ENCODE data around the gene FURIN. TPM values are rescaled to one million over a fixed set of nuclear protein-coding genes. Genes with fewer than 3 reads are reported as not detected.

The FURIN gene
- polyA plus RNA-seq, 2 of the 4 experiments (the other 2 are of a cell fraction): 16.8 to 33.3 TPM

DNA sequence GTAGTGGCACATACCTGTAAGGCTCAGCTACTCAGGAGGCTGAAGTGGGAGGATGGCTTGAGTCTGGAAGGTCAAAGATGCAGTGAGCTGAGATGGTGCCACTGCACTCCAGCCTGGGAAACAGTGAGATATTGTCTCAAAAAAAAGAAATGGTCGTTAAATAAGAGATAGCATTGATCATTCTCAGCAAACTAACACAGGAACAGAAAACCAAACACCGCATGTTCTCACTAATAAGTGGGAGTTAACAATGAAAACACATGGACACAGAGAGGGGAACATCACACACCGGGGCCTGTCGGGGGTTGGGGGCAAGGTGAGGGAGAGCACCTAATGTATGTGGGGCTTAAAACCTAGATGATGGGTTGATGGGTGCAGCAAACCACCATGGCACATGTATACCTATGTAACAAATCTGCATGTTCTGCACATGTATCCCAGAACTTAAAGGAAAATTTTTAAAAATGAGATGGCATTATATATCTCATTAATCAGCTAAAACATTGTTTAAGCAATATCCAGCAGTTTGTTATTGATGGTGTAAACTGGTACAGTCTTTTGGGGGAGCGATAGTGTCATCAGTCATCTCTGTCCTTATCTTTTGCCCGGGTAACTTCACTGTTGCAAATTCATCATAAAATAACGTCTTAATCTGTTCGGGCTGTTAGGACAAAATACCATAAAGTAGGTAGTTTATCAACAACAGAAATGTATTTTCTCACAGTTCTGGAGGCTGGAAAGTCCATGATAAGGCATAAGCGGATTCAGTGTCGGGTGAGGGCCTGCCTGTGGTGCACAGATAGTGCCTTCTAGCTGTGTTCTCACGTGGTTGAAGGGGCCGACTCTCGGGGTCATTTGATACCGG is 33.0 kb downstream of the FURIN start:
- ChIA-PET POLR2A (interaction anchor here (0.6 to 2.2 kb wide), 4 partner anchors 31 to 370 kb away, joined by 3 to 14 read pairs (median 6); partner anchors contain the start of gene HDDC3), CTCF (interaction anchor here (0.6 to 16.8 kb wide), 19 partner anchors 8 to 518 kb away, joined by 3 to 326 read pairs (median 6); partner anchors contain the start of genes FES, HDDC3 and UNC45A)
- Histone ChIP-seq H3K27ac (peak overlapping the region; percentile 88), H3K4me1 (peaks cover 14% of the 10 kb centered on the region), H3K9me3 (no peaks in the 10 kb centered on the region), H3K4me3 (peak overlapping the region; percentile 81; the same call in 2 of the 3 replicates), H3K4me2 (peak overlapping the region; percentile 99)
- DNase-seq (ENCODE audit: low read depth in 1 of 2, low spot score in 1 of 2): no peak
- FAIRE-seq: no peak
- TF ChIP-seq, protein P1, sequence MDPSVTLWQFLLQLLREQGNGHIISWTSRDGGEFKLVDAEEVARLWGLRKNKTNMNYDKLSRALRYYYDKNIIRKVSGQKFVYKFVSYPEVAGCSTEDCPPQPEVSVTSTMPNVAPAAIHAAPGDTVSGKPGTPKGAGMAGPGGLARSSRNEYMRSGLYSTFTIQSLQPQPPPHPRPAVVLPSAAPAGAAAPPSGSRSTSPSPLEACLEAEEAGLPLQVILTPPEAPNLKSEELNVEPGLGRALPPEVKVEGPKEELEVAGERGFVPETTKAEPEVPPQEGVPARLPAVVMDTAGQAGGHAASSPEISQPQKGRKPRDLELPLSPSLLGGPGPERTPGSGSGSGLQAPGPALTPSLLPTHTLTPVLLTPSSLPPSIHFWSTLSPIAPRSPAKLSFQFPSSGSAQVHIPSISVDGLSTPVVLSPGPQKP (IDR thresholded peaks at IDR 0.05; ENCODE audit: low read depth, low read length): no peak
- TF ChIP-seq KDM5A (IDR thresholded peaks at IDR 0.05) (no peak), MAFK (IDR thresholded peaks at IDR 0.05; ENCODE audit: partially characterized antibody) (no peak), HOXA7 (CRISPR knock-in tag; IDR thresholded peaks at IDR 0.05) (no peak), SMC3 (IDR thresholded peaks at IDR 0.05) (no peak), MYC (IDR thresholded peaks at IDR 0.05; ENCODE audit: borderline replicate concordance, low read length) (no peak), JUNB (IDR thresholded peaks at IDR 0.05) (no peak), FOXS1 (CRISPR knock-in tag; IDR thresholded peaks at IDR 0.05) (no peak), RFX5 (IDR thresholded peaks at IDR 0.05) (no peak), EHF (CRISPR knock-in tag; IDR thresholded peaks at IDR 0.05) (no peak), ZSCAN20 (CRISPR knock-in tag; IDR thresholded peaks at IDR 0.05) (no peak), MAZ (IDR thresholded peaks at IDR 0.05; ENCODE audit: borderline replicate concordance, low read depth, low read length) (no peak), PHF8 (IDR thresholded peaks at IDR 0.05; ENCODE audit: borderline replicate concordance, low read depth) (no peak), ZFP36 (IDR thresholded peaks at IDR 0.05; ENCODE audit: borderline replicate concordance, partially characterized antibody) (no peak), EHMT2 (IDR thresholded peaks at IDR 0.05; ENCODE audit: low read depth) (no peak)
- TF ChIP-seq, protein P2, sequence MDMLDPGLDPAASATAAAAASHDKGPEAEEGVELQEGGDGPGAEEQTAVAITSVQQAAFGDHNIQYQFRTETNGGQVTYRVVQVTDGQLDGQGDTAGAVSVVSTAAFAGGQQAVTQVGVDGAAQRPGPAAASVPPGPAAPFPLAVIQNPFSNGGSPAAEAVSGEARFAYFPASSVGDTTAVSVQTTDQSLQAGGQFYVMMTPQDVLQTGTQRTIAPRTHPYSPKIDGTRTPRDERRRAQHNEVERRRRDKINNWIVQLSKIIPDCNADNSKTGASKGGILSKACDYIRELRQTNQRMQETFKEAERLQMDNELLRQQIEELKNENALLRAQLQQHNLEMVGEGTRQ (IDR thresholded peaks at IDR 0.05): no peak
- TF ChIP-seq, protein P3, sequence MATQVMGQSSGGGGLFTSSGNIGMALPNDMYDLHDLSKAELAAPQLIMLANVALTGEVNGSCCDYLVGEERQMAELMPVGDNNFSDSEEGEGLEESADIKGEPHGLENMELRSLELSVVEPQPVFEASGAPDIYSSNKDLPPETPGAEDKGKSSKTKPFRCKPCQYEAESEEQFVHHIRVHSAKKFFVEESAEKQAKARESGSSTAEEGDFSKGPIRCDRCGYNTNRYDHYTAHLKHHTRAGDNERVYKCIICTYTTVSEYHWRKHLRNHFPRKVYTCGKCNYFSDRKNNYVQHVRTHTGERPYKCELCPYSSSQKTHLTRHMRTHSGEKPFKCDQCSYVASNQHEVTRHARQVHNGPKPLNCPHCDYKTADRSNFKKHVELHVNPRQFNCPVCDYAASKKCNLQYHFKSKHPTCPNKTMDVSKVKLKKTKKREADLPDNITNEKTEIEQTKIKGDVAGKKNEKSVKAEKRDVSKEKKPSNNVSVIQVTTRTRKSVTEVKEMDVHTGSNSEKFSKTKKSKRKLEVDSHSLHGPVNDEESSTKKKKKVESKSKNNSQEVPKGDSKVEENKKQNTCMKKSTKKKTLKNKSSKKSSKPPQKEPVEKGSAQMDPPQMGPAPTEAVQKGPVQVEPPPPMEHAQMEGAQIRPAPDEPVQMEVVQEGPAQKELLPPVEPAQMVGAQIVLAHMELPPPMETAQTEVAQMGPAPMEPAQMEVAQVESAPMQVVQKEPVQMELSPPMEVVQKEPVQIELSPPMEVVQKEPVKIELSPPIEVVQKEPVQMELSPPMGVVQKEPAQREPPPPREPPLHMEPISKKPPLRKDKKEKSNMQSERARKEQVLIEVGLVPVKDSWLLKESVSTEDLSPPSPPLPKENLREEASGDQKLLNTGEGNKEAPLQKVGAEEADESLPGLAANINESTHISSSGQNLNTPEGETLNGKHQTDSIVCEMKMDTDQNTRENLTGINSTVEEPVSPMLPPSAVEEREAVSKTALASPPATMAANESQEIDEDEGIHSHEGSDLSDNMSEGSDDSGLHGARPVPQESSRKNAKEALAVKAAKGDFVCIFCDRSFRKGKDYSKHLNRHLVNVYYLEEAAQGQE (IDR thresholded peaks at IDR 0.05): no peak
- TF ChIP-seq, protein P4, sequence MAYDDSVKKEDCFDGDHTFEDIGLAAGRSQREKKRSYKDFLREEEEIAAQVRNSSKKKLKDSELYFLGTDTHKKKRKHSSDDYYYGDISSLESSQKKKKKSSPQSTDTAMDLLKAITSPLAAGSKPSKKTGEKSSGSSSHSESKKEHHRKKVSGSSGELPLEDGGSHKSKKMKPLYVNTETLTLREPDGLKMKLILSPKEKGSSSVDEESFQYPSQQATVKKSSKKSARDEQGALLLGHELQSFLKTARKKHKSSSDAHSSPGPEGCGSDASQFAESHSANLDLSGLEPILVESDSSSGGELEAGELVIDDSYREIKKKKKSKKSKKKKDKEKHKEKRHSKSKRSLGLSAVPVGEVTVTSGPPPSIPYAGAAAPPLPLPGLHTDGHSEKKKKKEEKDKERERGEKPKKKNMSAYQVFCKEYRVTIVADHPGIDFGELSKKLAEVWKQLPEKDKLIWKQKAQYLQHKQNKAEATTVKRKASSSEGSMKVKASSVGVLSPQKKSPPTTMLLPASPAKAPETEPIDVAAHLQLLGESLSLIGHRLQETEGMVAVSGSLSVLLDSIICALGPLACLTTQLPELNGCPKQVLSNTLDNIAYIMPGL (CRISPR knock-in tag; IDR thresholded peaks at IDR 0.05; ENCODE audit: borderline replicate concordance): no peak
- ATAC-seq: peak in 1 of 2 experiments; percentile 3; a peak in 2 of 6 replicates
- WGBS (ENCODE audit: missing lambda C conversion rate): 64% methylated on average over 14 of the region's 14 CpGs
